Activated T-cell treated with anti-CD3 and anti-CD28 coated beads, Interleukin-2, amount 50 U/mL, for 1 hour (primary cell): ENCODE measurements around the gene SNRPA1.

ENCODE experiments used
- DNase-seq: peaks from one replicate; pipeline ENCODE4 v3.0.0-alpha.2; 2020

The SNRPA1 gene

GRCh38 chr15:101294731-101295606 lies at the start of gene SNRPA1:
TSS of gene SNRPA1 (minus strand) at chr15:101295248. CDS start at chr15:101295178, 70 bp downstream.
- peak; percentile 96 for DNase-seq

- no peak for DNase-seq
Observed at GRCh38 chr15:101342056-101342455, 47.0 kb upstream of the SNRPA1 start.

- no peak for DNase-seq
Observed at GRCh38 chr15:101338502-101339057, 43.5 kb upstream of the SNRPA1 start.

GRCh38 chr15:101337976-101338375 lies 42.9 kb upstream of the SNRPA1 start:
- no peak for DNase-seq

GRCh38 chr15:101333907-101334789 lies 39.1 kb upstream of the SNRPA1 start:
- peak; percentile 44 for DNase-seq

- no peak for DNase-seq
Observed at GRCh38 chr15:101332061-101332467, 37.0 kb upstream of the SNRPA1 start.

- no peak for DNase-seq
Observed at GRCh38 chr15:101329867-101330380, 34.9 kb upstream of the SNRPA1 start.

- no peak for DNase-seq
Observed at GRCh38 chr15:101329309-101329863, 34.3 kb upstream of the SNRPA1 start.

GRCh38 chr15:101328001-101328400 lies 33.0 kb upstream of the SNRPA1 start:
- DNase-seq: no peak

GRCh38 chr15:101327147-101327740 lies 32.2 kb upstream of the SNRPA1 start:
- no peak for DNase-seq

GRCh38 chr15:101326462-101327146 lies 31.6 kb upstream of the SNRPA1 start:
- no peak for DNase-seq

- no peak for DNase-seq
Observed at GRCh38 chr15:101326026-101326315, 30.9 kb upstream of the SNRPA1 start.

GRCh38 chr15:101325263-101326025 lies 30.4 kb upstream of the SNRPA1 start:
- no peak for DNase-seq

GRCh38 chr15:101324524-101325177 lies 29.6 kb upstream of the SNRPA1 start:
- DNase-seq: no peak

GRCh38 chr15:101323793-101324523 lies 28.9 kb upstream of the SNRPA1 start:
- peak; percentile 3 for DNase-seq

- peak; percentile 4 for DNase-seq
Observed at GRCh38 chr15:101322854-101323477, 27.9 kb upstream of the SNRPA1 start.

GRCh38 chr15:101322016-101322695 lies 27.1 kb upstream of the SNRPA1 start:
- DNase-seq: peak; percentile 1

GRCh38 chr15:101320501-101321052 lies 25.5 kb upstream of the SNRPA1 start:
- DNase-seq: peak; percentile 53
